ENCODE data around the gene PRKAR1A.

DNA sequence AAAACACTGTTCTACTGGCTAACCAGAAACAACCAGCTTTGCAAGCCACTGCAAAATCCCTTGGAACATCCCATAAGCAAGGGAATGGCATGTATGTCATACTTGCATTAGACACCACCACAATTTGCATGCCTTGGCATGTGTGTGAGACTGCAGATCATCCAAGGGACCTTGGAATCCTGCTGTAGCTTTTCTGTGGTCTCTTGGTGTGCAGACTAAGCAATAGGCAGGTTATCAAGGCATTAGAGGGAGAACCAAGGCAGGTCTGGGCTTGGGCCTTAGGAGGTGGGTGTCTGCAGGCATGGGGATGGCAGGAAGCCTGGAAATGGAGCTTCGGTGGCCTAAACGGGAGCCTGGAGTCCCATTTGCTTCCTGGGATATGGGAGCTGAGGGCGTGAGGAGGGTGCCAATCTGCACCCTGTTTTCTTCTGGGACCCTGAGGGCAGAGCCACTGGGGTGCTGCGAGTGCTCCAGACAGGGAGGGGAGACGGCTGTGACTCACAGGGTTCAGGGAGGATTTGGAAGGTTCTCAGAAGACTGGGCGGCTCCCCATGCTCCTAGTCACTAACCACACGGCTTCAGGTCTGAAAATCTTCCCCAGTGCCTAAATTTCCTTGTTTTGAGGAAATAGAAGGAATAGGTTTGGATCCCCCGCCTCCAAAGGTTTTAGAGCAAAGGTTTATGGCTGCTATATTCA lies 52.3 kb downstream of the PRKAR1A start:
- TF ChIP-seq CTCF (IDR thresholded peaks at IDR 0.05) (no peak), ZFX (IDR thresholded peaks at IDR 0.05; ENCODE audit: borderline replicate concordance) (no peak)

Data from 22Rv1 (cell line).